ENCODE data around the gene PRH2.

Gene PRH2

GRCh38 chr12:10965476-10965875, 36.4 kb downstream of the PRH2 start:
- no peak for DNase-seq

DNA sequence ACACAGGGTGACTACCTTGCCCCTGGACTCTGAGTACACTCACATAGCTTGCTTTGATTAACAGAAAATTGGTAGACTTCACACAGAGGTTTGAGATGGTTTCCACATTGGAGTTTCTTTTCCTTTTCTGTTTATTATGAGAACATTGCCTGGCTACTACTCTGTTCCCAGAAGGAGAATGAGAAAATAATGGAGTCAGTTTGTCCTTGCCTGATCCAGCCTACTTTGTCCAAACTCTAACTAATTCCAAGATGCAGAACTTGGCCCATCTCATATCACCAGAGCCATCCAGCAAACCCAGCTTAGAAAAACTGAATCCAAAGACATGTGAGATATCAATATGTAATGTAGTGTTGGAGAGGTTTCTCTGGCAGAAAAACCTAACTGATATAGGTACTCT, 37.3 kb downstream of the PRH2 start:
- no peak for DNase-seq

GRCh38 chr12:10967409-10967808, 38.4 kb downstream of the PRH2 start:
- no peak for DNase-seq

- no peak for DNase-seq
Measured at GRCh38 chr12:10968765-10969456, 39.9 kb downstream of the PRH2 start.

DNA sequence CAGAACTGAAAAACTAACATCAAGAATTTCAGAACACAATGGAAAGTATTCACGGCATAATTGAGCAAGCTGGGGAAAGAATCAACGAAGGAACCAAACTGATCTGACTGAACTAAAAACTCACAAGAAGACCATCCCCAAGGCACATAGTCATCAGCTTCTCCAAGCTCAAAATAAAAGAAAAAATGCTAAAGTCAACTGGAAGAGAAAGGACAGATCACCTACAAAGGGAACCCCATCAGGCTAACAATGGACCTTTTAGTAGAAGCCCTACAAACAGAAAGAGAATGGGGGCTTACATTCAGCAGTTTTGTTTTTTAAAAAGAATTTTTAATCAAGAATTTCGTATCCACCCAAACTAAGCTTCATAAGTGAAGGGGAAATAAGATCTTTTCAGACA, 45.9 kb downstream of the PRH2 start:
- DNase-seq: no peak

- DNase-seq: no peak
Measured at GRCh38 chr12:10982244-10982643, 53.2 kb downstream of the PRH2 start.
